Kidney tubule cell (primary cell): ENCODE data around the gene KDM4D.
"Not testable (repeated sequence)": the region's sequence is repeated elsewhere in the genome, so short reads cannot be mapped to it uniquely, and the experiment has no call there.

Source experiments
- DNase-seq: peaks from one replicate; pipeline ENCODE4 v3.0.0-alpha.2; 2018; ENCODE audit warnings: low spot score

KDM4D gene

GRCh38 chr11:95033051-95033450 lies 59.5 kb downstream of the KDM4D start:
- DNase-seq, result no peak

GRCh38 chr11:95035316-95035715 lies 61.8 kb downstream of the KDM4D start:
- no peak for DNase-seq

- DNase-seq, result not testable (repeated sequence)
Observed at GRCh38 chr11:95037356-95038035, 64.0 kb downstream of the KDM4D start.

- no peak for DNase-seq
Observed at GRCh38 chr11:95042239-95042638, 68.7 kb downstream of the KDM4D start.

- DNase-seq, result no peak
Observed at GRCh38 chr11:95042906-95043305, 69.4 kb downstream of the KDM4D start.

GRCh38 chr11:95044010-95044409 lies 70.5 kb downstream of the KDM4D start:
- no peak for DNase-seq

- DNase-seq, result no peak
Observed at GRCh38 chr11:95045812-95046211, 72.3 kb downstream of the KDM4D start.
